ENCODE data around the gene ZNF222.
A peak's percentile ranks its signal among the peaks of the same experiment; 100 is the strongest.

DNA sequence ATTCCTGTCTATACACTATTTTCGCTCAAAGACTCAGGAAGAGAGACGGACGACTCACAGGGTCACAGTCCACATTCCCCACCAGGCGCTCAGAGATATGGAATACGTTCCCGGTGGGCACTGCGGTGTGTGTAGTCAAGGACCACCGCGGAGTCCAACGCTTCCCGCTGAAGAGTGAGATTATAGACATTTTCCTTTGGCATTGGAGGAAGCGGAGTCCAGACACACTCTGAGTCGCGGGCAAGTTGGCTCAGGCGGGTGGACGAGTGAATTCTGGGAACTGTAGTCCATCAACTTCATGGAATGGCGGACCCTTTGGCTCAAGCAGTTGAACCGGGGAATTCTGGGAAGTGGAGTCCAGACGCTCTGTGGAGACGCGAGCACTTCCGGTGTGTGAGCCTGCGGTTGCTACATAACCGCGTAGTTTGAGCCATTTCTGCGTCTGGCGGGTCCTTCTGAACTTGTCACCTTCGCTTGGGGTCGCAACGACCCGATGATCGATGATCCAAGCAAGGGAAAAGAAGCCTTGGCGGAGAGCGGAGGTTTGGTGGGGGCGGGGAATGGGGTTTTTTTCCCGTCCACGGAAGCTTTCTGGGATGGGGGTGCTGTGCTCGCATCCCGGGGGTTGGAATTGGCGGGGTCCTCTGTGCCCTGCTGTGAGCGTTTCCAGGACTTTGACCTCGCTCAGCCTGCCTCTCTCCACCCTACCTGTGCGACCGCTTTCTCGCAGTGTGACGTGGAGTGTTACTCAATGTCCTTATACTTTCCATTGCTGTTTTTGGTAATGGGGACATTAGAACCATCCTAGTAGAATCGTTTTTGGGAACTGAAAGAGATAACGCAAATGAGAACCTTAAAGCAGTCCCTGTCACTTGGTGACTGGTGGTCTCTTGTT, 22.4 kb upstream of the ZNF222 start, which contains the start of gene ZNF230:
- TF ChIP-seq YY1 (IDR thresholded peaks at IDR 0.05; ENCODE audit: insufficient read depth, insufficient read length): peak; percentile 78
- no peak for TF ChIP-seq ZNF274 (IDR thresholded peaks at IDR 0.05; ENCODE audit: low read depth, low read length)
- no peak for TF ChIP-seq SUZ12 (IDR thresholded peaks at IDR 0.05; ENCODE audit: extremely low read depth, insufficient read depth, insufficient read length)

Data from NT2/D1 (cell line).